Stimulated activated CD8-positive, alpha-beta memory T cell treated with anti-CD3 and anti-CD28 coated beads, Interleukin-2, amount 100 ng/mL, for 1 hour (primary cell): ENCODE data around the gene OTUD6A.
"Not testable (repeated sequence)": the region's sequence is repeated elsewhere in the genome, so short reads cannot be mapped to it uniquely, and the experiment has no call there.

Experiments
- DNase-seq, 2 donors: peaks; one replicate each; pipeline ENCODE4 v3.0.0-alpha.2; 2020; ENCODE audit warnings: low read depth in 2 of 2

The OTUD6A gene

DNA sequence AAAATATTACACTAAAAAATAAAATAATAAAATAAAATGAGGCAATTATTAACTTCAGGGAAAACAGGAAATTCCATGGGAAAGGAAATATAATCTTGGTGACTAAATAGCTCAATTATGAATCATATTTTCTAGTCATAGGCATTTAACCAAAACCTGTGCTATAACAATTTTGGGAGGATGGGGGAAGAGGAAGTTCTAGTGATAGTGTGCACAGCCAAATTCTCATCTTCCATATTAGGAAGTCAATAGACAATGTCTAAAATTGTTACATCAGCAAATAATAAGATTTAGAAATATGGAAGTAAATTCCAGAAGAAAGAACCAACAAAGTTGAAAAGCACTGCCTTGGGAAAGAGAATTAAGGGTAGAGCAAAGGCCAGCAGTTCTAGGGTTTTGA lies 15.3 kb upstream of the OTUD6A start:
- no peak for DNase-seq

DNA sequence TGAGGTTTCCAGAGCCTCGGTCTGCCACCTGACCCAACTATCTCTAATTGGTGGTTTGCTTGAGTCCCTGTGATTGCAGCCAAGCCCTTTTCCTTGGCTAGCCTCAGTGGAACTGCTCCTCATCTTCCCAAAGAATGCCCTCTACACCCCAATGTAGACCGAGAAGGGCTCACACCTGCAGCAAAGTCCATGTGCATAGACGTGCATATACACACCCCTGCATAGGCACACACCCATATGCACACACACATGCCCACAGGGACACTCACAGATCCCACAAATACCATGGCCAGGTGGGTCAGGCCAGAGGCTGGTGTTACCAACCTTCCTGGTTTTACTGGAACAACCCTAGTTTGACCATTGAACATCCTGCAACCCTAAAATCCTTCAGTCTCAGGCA lies 12.9 kb upstream of the OTUD6A start:
- DNase-seq: no peak

DNA sequence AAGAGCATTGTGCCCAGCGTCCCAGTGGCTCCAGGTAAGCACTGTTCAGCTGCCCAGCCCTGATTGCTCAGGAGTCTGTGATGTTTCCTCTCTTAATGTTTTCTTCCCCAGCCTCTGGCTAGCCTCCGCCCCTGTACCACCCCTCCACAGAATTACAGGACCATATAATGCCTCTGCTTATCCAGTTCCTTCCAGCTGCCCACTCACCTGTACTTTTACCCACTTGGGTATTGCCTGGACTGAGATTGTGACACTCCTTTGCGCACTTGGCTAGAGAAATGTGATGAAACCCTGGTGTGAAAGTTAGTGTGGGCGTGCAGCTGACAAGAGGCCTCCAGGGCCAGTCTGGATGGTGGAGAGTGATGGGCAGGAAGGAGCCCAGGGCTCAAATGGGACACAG lies 12.3 kb upstream of the OTUD6A start, which contains the start of gene AWAT2:
AWAT2 (minus strand) TSS at position 14 of the 400 bp plus-strand sequence; CDS start at position 8, 6 bp downstream.
- DNase-seq: no peak

DNA sequence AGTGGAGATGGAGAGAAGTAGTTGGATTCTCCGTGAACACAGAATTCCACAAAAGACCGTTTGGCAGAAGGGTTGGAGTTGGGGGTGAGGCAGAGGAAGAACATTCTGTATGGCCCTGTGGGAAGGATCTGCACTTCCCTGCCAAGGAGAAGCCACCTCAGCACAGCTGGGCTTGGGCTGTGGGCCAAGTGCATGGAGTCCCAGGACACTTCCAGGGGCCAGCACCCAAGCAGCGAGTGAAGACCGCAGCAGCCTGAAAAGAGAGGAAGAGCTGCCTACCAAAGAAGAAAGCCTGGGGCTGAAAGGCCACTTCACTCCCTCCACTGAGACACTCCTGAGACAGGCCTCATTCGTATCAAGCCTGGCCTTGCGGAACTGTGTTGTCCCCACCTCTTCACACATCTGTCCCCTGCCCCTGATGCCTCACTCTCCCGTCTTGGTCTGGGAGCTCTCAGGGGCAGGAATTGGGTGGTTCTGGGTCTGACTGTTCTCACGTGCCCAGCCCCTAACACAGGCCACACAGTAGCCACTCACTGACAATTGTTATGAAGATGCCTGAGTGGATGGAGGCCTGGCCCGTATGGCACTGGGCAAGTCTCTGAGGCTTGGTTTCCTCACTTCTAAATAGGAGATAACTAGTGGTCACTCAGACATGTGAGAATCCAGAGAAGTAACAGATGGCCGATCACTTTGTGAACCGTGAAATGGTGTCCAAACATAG lies 9.2 kb upstream of the OTUD6A start:
- DNase-seq: no peak

DNA sequence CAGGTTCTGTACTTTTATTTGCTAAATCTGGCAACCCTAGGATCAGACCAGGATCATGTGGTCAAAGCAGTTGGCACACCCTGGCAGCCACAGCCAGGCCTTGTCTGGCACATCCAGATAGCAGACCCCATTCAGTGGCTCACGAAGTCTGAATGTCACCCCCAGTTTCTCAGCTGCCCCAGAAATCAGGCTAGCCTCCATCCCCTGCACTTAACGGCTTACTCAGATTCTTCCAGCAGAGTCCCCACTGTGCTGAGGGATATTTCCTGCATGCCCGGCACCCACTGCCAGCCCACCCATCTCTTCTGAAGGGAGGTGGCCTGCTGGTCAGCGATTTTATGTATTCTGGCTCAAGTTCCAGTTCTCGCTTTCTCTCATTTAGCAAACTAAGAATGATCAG lies 7.9 kb upstream of the OTUD6A start:
- no peak for DNase-seq

DNA sequence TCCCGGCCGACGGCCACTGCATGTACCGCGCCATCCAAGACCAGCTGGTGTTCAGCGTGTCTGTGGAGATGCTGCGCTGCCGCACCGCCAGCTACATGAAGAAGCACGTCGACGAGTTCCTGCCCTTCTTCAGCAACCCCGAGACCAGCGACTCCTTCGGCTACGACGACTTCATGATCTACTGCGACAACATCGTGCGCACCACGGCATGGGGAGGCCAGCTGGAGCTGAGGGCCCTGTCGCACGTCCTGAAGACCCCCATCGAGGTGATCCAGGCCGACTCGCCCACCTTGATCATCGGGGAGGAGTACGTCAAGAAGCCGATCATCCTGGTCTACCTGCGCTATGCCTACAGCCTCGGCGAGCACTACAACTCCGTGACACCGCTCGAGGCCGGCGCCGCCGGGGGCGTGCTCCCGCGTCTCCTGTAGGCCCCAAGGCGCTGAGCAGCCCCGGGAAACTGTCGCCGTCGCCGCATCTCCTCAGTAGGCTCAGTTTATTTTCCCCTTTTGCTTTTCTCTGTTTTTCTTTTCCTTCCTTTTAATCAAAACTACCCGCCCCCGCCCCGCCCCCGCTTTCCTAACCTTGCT lies 799 bp downstream of the OTUD6A start:
- no peak for DNase-seq

DNA sequence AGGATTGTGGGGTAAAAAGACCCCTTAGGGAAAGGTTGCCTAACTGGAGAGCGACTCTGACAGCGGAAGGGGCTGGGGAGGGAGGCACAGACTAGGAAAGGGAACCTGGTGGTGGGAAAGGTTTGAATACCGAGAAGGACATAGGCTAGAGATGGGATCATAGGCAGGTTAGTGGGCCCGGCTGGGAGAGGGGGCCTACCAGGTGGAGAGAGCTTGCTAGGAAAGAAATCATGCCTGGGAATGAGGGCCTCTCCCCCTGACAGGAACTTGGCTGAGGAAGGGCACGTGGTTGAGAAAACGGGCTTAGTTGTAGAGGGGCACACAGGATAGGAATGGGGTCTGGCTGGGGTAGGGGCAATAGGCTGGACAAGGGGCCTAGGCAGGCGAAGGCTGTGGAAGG lies 4.4 kb downstream of the OTUD6A start:
- no peak for DNase-seq

DNA sequence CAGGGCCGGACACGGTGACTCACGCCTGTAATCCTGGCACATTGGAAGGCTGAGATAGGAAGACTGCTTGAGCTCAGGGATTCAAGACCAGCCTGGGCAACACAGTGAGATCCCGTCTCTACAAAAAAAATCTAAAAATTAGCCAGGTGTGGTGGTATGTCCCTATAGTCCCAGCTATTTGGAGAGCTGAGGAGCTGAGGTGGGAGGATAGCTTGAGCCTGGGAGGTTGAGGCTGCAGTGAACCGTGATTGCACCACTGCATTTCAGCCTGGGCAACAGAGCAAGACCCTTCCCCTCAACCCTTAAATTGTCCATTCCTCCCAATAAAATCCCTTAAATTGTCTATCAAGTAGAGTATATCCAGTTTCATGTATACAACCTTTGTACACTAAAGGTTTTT lies 17.0 kb downstream of the OTUD6A start:
- DNase-seq: no peak

DNA sequence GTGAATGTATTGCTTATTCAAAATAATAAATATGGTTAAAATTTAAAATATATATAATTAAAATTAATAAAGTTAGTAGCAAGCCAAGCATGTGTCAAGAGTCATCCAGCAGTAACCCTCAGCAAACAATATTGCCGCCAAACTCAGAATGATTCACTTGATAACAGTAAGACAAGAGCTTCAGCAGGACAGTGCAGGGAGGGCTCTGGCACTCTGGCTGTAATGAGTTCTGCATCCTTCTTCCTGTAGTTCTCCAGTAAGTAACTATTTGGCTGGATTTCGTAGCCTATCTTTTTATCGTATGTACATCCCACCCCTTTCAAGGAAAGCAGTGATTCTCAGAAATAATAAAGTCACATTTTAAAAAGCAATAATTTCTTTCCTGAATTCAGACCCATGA lies 17.6 kb downstream of the OTUD6A start:
- DNase-seq: no peak

DNA sequence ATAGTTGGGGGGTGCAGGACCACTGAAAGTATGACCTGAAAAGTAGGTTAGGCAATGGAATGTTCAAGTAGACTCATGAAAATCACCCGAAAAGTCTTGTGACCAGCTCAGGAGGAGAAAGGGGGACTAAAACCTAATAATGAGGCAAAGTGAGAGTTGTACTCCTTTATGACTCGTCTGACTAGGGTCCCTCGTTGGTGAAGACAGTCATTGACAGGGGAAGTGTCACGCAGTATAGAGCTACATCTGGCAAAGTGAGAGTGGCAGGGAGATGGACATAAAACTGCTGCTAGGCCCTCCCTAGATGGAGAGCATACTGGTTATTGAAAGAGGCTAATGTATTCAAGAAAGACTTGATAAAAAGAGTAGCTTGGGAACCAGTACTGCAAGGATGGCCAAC lies 20.5 kb downstream of the OTUD6A start:
- DNase-seq: no peak

DNA sequence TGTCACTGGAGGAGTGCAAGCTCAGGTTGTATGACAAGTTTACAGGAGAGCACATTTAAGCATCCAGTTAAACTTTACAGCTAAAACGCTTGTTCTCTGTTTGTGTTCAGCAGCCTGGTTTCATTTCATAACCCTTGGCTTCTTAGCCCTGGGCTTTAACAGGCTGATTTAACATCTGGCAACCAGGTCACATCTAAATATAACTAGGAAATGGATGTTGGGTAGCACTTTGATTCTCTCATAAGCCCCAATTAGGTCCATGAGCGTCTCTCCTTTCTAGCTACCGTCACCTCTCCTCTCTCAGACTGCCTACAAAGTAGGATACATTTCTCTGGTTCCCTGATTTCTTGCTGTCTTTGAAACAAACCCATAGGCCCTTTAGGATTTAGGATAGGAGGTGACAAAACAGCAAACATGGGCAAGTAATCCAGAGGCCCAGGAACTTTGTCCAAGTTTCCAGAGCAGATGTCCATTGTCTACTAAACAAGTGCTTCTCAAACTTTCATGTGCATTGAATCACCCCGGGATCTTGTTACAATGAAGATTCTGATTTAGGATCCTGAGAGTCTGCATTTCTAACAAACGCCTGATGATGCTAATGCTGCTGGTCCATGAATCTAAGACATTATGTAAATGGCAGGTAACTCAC lies 22.5 kb downstream of the OTUD6A start:
- DNase-seq: no peak

DNA sequence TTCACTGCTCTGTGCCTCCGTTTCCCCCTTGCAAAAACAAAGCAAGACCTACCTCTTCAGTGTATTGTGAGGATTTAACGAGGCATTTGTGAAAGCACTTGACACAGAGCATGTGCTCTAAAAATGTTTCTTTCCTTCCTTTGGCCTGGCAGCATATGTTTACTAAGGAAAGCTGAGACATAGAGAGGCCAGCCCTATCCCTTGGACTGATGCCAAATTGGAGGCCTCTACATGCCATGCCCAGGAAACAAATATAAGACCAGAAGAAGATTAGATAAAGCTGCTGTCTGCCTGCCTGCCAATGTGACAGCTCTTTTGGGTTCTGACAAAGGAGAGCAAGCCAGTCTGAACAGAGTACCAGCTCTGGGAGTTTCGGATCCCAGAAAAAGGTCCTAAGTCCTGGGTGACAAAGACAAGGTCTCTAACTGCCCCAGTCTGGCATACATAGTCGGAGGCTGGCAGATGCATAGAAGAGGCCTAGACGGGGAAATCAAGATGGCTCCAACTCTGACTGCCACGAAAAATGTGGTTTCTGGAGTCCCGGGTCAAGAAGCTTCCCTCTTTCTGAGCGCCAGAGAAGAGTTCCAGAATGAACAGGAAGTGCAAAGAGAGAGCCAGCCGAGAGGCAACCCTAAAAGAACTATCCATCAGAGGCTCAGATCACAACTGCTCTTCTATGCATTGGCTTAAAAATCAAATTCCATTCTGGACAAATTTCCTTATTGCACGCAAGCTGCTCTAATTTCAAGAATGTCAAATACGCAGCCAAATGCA lies 25.8 kb downstream of the OTUD6A start:
- DNase-seq: no peak

DNA sequence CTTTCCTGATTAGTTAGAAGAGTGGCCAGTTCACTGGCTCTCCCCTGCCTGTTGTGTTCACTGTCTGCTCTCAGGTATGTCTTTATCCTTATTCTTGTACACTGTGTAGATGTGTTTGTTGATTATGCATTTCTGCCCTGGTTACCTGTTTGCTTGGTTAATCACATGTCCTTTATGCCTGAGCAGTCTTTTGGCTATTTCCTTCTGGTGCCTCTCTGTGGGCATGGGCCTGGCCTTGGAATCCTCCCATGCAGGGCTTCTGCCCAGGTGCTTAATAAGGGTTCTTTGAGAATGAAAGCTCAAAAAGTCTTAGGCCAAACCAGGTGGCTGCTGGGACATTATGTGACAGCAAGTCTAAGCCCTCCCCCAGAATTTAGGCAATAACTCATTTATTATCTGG lies 26.5 kb downstream of the OTUD6A start:
- DNase-seq: no peak

DNA sequence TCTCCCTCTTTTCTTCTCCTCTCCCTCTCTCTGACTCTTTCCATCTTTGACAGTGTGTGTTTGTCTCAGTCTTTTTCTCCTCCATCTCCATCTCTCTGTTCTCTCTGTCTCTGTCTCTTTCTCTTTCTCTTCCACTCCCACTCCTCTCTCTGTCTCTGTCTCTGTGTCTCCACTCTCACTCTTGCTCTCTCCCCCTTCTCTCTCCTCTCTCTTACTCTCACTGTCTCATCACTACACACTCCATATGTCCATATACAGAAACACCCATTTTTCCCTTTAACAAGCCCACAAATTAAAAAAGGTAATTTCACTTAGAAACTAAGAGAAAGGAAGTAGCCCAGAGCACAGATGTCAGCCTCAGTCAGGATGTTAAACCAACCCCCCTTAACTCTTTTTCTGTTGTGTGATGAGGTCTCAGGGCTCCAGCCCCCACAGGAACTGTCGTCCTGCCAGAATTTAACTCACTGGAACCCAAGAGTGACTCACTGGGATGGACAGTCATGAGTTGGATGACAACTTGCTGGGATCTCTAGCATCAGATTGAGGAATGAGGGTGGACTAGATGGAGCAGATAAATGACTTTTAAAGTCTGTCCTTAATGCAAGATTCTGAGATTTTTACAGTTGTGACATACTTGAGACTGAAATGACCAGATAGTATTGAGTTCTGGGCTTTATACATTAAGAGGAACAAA lies 27.5 kb downstream of the OTUD6A start:
- DNase-seq: no peak

DNA sequence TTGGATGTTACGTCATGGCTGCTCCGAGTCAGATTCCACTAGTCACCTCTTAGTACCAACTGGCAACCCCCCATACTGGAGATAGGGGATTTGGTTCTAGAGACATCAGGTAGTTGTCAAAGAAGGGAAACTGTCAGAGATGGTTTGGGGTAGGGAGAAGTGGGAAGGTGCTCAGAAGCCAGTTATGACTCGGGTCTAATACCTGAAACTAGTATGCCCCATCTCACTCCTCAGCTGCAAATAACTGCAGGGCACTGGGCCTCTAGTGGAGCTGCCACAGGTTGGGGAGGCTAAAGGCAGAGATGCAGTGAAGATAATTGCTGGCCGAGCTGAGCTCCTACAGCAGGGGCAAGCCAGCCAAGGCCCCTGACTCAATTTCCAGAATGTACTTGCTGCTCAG lies 30.0 kb downstream of the OTUD6A start:
- DNase-seq: no peak

DNA sequence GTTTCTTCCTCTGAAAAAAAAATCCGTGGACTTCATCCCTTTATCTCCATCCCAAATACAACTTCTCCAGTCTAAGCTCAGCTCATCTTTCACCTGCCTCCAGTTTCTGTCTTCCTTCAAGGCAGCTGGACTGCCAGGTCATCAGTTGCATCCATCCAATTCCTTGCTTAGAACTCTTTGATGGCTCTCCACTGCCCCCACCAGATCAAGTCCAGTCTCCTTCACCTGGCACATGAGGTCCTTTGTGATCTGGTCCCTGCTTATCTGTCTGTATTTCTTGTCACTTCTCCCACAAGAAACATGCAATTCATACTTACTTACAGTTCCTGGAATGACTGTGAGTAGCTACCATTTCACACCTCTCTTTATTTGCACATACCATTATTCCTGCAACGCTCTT lies 33.8 kb downstream of the OTUD6A start:
- no peak for DNase-seq

DNA sequence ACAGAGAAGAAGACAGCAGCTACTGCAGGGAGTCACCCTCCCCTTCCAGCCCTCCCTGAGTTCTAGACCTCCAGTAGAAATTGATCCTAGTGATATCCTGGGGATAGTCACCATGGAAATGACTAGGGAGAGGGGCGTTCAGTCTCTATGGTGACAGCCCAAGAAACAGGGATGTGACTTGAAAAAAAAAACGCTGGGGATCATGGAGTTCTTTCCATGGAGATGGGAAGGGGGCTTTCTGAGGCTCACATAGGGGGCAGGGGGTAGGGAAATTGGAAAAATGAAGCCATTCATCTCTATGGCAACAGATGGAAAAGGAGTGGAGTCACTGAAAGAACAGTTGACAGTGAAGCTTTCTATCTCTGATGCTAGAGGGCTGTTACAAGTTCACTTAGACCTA lies 43.0 kb downstream of the OTUD6A start:
- no peak for DNase-seq

DNA sequence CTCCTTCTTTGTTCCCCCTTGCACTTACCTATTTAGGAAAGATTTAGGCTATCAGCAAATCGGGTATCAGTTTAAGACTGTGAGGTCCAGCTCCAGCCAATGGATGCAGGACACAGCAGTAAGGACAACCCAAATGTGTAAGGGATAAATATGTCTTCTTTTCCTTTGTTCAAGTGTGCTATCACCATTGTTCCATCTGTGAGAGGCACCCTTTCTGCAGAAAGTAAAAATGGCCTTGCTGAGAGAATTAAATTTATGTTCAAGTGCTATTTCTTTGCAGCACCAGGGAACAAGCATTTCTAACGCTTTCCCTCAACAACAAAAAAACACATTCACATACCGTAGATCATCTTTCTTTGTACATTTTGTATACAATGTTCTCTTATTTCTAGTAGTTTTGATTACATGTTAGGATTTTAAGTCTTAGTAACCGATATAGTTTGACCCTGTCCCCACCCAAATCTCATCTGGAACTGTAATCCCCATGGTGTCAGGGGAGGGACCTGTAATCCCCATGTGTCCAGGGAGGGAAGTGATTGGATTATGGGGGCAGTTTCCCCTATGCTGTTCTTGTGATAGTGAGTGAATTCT lies 49.3 kb downstream of the OTUD6A start:
- not testable (repeated sequence) for DNase-seq
